Activated T-cell treated with anti-CD3 and anti-CD28 coated beads for 24 hours (primary cell): Measurements from ENCODE around the gene LMAN1.
A peak's percentile ranks its signal among the peaks of the same experiment; 100 is the strongest.

Experiments
- DNase-seq: peaks from one replicate; pipeline ENCODE4 v3.0.0-alpha.2; 2020; ENCODE audit warnings: low read depth

LMAN1 gene

DNA sequence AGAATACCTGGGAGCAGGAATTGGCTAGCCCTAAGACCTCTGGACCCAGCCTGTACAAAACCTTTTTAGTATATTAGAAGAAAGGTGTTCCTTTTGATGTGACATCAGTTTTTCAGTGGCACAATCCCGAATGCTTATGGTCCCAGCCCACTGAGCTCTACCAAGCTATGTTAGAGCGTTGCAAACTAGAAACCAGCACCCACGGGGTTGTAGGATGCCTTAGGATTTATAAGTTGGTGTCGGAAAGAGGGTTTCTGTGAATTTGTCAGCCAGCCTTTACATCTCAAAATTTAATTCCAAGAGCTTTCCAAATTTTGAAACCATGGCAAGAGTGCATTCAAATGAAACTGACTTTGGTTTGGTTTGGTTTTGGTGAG lies 499 bp upstream of the LMAN1 start:
- no peak for DNase-seq

DNA sequence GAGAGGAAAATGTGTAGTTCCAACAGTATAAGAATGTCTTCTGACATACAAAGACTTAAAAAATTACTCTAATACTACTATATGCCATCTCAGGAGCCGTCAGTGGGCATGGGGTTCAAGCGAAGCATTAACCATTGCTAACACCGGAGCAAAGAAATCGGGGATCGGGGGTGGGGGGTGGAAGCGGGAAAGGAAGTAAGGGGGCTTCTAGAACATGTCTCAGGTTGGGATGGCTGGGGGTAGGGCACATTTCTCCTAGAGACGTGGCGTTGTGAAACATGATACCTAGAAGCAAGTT lies 702 bp downstream of the LMAN1 start:
- DNase-seq, result no peak

GRCh38 chr18:59357928-59358327 lies 1.1 kb downstream of the LMAN1 start:
- peak; percentile 1 for DNase-seq

GRCh38 chr18:59354731-59355130 lies 4.3 kb downstream of the LMAN1 start:
- no peak for DNase-seq

- no peak for DNase-seq
Measured at GRCh38 chr18:59353079-59353680, 5.9 kb downstream of the LMAN1 start.

DNA sequence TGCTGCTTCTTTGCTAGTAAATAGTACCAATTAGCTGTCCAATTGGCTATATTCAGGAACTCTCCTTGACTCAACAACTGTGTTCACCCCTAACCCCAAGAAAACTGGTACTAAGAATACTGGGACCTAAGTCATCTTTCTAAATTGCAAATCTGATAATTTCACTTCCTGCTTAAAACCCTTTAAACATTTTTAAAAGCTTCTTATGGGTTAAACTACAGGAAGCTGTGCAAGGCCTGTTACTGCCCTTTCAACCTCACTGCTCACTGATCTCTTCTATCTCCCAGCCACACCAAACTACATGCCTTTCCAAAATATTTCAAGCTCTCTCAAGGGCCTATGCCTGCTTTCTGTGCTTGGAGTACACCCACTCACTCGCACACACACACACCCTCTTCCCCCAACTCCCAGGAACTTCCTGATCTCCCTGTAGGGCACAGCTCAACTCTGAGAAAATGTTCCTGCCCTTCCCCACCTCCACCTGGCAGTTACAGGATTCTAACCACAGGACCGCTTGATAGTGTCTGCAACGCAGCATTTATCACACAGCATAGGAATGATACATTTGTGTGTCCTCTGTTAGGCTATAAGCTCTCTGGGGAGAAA lies 6.7 kb downstream of the LMAN1 start:
- no peak for DNase-seq

DNA sequence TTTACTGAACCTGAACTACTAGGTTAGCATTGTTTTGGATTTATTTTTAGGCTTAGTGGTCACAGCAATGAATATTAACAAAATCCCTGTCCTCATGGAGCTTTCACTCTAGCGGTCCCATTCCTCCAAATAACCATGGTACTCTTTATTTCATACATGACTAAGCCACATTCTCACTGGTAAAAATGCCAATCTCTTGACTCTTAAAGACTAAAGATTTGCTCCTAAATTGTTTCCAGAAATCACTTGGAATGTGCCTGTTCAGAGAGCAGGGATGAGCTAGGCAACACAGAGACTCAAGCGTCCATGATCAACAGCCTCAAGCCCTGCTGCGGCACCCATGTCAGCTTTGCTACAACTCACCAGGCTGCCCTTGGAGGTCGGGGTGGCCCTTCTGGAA lies 13.5 kb downstream of the LMAN1 start:
- no peak for DNase-seq

GRCh38 chr18:59344996-59345395 lies 14.1 kb downstream of the LMAN1 start:
- no peak for DNase-seq

DNA sequence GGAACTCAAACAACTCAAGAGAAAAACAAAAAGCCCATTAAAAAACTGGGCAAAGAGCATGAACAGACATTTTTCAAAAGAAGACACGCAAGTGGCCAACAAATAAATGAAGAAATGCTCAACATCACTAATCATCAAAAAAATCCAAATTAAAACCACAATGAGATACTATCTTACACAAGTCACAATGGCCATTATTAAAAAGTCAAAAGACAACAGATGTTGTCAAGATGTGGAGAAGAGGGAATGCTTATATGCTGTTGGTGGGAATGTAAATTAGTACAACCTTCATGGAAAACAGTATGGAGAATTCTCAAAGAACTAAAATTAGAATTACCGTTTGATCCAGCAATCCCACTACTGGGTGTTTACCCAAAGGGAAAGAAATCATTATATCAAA lies 15.1 kb downstream of the LMAN1 start:
- DNase-seq, result no peak

DNA sequence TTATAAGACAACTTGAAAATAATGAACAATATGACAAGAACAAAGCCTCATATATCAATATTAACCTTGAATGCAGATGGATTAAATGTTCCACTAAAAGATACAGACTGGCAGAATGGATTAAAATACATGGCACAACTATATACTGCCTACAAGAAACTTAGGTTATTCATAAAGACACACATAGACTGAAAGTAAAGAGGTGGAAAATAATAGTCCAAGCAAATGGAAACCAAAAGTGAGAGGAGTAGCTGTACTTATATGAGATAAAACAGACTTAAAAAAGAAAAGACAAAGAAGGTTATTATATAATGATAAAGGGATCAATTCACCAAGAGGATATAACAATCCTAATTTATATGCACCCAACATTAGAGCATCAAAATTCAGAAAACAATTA lies 18.2 kb downstream of the LMAN1 start:
- DNase-seq, result no peak

GRCh38 chr18:59340312-59340711 lies 18.8 kb downstream of the LMAN1 start:
- no peak for DNase-seq

- DNase-seq, result no peak
Measured at GRCh38 chr18:59332986-59333385, 26.1 kb downstream of the LMAN1 start.

DNA sequence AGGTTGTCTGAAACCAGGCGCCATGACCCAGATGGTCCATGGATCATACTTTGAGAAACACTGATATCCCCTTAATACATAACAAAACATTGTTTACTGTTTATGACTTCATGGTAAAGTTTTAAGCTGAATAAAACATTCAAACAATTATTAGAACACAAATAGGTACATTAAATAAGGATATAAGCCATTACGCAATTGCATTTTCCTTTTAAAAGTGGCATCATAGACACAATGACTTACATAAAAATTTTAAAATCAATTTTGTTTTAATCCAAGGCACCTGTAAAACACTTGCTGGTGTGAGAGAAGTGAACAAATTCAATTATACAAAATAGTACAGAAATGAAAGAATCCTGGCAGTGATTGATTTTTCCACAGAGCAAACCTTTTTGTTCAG lies 30.4 kb downstream of the LMAN1 start:
- no peak for DNase-seq

DNA sequence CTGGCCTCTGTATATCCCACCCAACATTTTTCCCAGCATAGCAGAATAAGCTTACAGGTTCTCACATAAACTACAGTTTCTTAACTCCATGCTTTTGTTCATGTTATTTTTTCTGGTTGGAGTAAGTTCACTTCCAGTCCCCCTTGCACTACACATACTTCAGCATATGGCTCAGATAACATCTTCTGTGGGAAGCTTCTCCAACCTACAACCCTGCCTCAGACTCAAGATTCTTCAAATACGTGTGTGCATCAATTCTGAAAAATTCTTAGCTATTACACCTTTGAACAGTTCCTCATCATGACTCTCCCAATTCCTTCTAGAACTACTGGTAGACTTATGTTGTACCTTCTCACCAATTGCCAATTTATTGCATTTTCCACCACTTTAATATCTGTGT lies 33.1 kb downstream of the LMAN1 start:
- no peak for DNase-seq

DNA sequence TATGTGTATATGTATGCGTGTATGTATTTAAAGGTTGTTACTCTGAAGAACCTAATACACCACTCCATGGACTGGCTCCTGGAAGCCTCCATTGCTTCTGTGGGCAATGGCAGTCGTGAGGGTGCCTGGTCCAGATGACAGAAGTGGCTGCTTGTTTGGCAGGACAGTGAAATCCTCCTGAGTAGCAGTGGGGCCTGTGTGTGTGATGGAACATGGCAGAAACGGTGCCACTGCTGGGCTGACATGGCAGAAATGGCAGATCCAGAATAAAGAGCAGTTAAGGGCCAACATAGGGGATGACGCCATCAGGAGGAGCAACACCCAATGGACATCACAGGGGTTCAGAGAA lies 34.5 kb downstream of the LMAN1 start:
- DNase-seq, result no peak

- DNase-seq, result no peak
Measured at GRCh38 chr18:59323931-59324622, 35.0 kb downstream of the LMAN1 start.

GRCh38 chr18:59318460-59319050 lies 40.5 kb downstream of the LMAN1 start, which contains the start of gene CPLX4:
Gene CPLX4 (minus strand): TSS chr18:59318649. CDS start chr18:59318462, 187 bp downstream.
- no peak for DNase-seq

- no peak for DNase-seq
Measured at GRCh38 chr18:59311631-59312030, 47.4 kb downstream of the LMAN1 start.

- DNase-seq, result no peak
Measured at GRCh38 chr18:59308938-59309260, 50.2 kb downstream of the LMAN1 start.

DNA sequence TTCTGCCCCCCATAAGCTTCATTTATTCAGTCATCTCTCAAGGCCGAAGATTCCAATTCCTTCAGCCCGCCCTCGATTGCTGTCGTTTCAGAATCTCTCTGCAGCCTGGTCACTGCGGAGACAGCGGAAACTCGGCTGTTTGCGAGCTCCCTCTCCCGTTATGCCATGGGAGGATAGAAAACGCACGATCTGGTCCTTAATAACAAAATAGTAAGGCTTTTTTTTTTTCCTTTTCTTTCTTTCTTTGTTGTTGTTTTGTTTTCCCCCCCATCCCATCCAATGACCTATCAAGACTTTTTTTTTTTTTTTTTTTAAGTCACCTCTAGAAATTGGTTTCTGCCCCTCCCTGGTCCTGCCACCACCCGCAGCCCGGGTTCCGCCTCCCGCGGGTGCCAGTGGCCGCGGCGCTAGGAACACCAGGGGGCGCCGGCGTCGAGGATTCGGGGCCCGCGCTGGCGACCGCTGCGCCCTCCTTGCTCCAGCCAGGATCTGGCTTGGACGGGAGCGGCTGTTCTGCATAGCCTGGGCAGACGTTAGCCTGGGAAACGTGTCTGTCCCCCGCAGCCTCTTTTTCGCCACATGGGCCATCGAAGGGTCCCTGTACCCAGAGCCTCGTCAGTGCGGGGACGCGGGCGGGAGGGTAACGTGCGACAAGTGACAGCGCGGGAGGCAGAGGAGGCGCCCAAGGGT lies 50.7 kb downstream of the LMAN1 start:
- peak; percentile 64 for DNase-seq

GRCh38 chr18:59306640-59307039 lies 52.4 kb downstream of the LMAN1 start:
- DNase-seq, result no peak

GRCh38 chr18:59305295-59305694 lies 53.8 kb downstream of the LMAN1 start:
- no peak for DNase-seq

- no peak for DNase-seq
Measured at GRCh38 chr18:59303656-59304195, 55.3 kb downstream of the LMAN1 start.
